Ovary (tissue), 9 donors: ENCODE results near the gene MB. TPM values are rescaled to one million over a fixed set of nuclear protein-coding genes. Genes with fewer than 3 reads are reported as not detected.

Experiments used
- DNase-seq, 5 donors: peaks; one replicate each; pipeline ENCODE4 v3.0.0-alpha.2; 2019 to 2020
- H3K27ac ChIP-seq, 2 donors: fragments of 200-600 bp; one replicate each; pipeline versions ENCODE4 v1.5.1 to v1.8.0; 2019 to 2022
- H3K27me3 ChIP-seq: fragments of 200-600 bp; one replicate; pipeline ENCODE4 v1.8.0; 2022
- H3K36me3 ChIP-seq: fragments of 200-600 bp; sonication (generic); one replicate; pipeline ENCODE4 v1.5.1; 2019
- H3K4me1 ChIP-seq: one replicate; pipeline ENCODE4 v1.8.1; 2013; ENCODE audit warnings: mild to moderate bottlenecking, moderate library complexity; ENCODE audit not compliant: insufficient read depth
- H3K4me3 ChIP-seq: fragments of 200-600 bp; sonication (generic); one replicate; pipeline ENCODE4 v1.5.1; 2017
- H3K9me3 ChIP-seq, 2 donors: fragments of 200-600 bp in 1 of 2; sonication (generic) in 1 of 2; one replicate each; pipeline versions ENCODE4 v1.5.1 to v1.8.1; 2013 to 2019; ENCODE audit warnings: mild to moderate bottlenecking in 1 of 2, moderate library complexity in 1 of 2
- EP300 ChIP-seq: sonication (generic); formaldehyde crosslinking; IDR thresholded peaks from one replicate; pipeline ENCODE4 v1.6.1; 2017; ENCODE audit warnings: antibody characterized with exemption
- POLR2A ChIP-seq: fragments of 450-650 bp; IDR thresholded peaks from one replicate; pipeline ENCODE4 v1.6.1; 2017; ENCODE audit warnings: antibody characterized with exemption, mild to moderate bottlenecking, moderate library complexity
- WGBS, 3 donors: extraction: QIAGEN DNeasy Blood & Tissue Kit in 1 of 3; methylation state at CpG; one replicate each; pipeline versions ENCODE4 v1.1.5 to v1.1.7; 2013 to 2017; 5-methylcytosine and 5-hydroxymethylcytosine counted together
- intact Hi-C, 4 donors: fragments of 100-400 bp; cut with DNase I; formaldehyde crosslinking; loops; one replicate each; pipeline versions ENCODE4 v1.11.0 to v1.15.1; 2022 to 2023
- polyA plus RNA-seq, 2 donors: library from polyadenylated mRNA; stranded (reverse); fragments of 200-250 nt in 1 of 2; fragments of 350-450 nt in 1 of 2; fragmentation: Illumina TruSeq in 1 of 2; extraction: RNeasy Lipid Tissue Mini Kit (QIAGEN cat#74804) in 1 of 2; gene quantifications; one replicate each; pipeline ENCODE4 v1.2.3, GENCODE V29; 2013 to 2014
- total RNA-seq, 7 donors: library from RNA; depleted of rRNA in 2 of 7; stranded (reverse); fragments of >200 nt in 2 of 7; fragmentation: NEBNext Ultra II Directional in 3 of 7; extraction: Animal tissue kit (Norgen Biotek cat#: 25700) in 3 of 7; gene quantifications; one replicate each; pipeline versions ENCODE4 v1.1.0 to v1.2.4, GENCODE V29; 2016 to 2023
- TF ChIP-seq, protein P1 (sequence below), 3 donors: fragments of 450-650 bp in 2 of 3; fragments of 200-600 bp in 1 of 3; IDR thresholded peaks; one replicate each; pipeline versions ENCODE4 v1.5.1 to v1.8.0; 2016 to 2022; ENCODE audit warnings: antibody characterized with exemption in 3 of 3, mild to moderate bottlenecking in 1 of 3
- donor health status: DM: no; HTN: no; CAD: no; lungs with moderate emphysema.
- donor health status: DM: no; HTN: no; CAD: no.
- donor health status: Bipolar disorder and iron deficiency.
- donor health status: DM: yes; HTN: yes; CAD: no.
- donor health status: DM: no; HTN: no; CAD: no.
- donor health status: DM: yes; HTN: yes; CAD: no.

Gene MB
- total and polyA plus RNA-seq, 9 donors: 1.3 to 3.0 (median 1.9) TPM; not detected in 3

DNA sequence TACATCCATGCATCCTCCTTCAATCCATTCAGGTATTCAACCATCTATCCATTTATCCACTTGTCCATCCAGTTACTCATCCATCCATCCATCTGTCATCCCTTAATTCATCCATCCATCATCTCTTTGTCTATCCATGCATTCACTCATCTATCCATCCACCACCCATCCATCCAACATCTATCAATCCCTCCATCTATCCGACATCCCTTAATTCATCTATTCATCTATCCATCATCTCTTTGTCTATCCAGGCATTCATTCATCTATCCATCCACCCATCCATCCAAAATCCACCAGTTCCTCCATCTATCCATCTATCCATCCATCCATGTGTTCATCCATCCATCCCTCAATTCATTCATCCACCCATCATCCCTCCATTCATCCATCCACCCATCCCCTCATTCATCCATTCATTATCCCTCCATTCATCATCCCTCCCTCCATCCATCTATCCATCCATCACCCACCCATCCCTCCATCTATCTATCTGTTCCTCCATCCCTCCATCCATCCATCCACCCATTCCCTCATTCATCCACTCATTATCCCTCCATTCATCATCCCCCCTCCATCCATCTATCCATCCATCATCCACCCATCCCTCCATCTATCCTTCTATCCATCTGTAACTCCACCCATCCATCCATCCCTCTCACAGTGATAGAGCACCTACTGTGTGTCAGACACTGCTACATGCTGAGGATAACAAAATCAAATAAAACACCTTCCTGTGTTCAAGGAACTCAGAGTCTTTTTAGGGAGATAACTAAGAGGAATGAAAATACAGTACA is 1.5 kb upstream of the MB start:
- Histone ChIP-seq H3K36me3 (no peaks in the 10 kb centered on the region), H3K4me1 (peaks cover 3% of the 10 kb centered on the region), H3K27me3 (no peaks in the 10 kb centered on the region), H3K27ac (no peak overlapping the region), H3K4me3 (no peak overlapping the region), H3K9me3 (no peaks in the 10 kb centered on the region)
- intact Hi-C loops: loop anchor here in 1 of 4 donors (10.0 kb wide), 1 partner anchor 184 kb away; no protein-coding TSS in a partner anchor
- WGBS, 3 donors: 97 to 100% (median 98%) methylated on average over 1 of the region's 1 CpG
- TF ChIP-seq POLR2A (no peak), EP300 (no peak)
- TF ChIP-seq, protein P1, sequence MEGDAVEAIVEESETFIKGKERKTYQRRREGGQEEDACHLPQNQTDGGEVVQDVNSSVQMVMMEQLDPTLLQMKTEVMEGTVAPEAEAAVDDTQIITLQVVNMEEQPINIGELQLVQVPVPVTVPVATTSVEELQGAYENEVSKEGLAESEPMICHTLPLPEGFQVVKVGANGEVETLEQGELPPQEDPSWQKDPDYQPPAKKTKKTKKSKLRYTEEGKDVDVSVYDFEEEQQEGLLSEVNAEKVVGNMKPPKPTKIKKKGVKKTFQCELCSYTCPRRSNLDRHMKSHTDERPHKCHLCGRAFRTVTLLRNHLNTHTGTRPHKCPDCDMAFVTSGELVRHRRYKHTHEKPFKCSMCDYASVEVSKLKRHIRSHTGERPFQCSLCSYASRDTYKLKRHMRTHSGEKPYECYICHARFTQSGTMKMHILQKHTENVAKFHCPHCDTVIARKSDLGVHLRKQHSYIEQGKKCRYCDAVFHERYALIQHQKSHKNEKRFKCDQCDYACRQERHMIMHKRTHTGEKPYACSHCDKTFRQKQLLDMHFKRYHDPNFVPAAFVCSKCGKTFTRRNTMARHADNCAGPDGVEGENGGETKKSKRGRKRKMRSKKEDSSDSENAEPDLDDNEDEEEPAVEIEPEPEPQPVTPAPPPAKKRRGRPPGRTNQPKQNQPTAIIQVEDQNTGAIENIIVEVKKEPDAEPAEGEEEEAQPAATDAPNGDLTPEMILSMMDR (IDR thresholded peaks at IDR 0.05): no peak
- DNase-seq: no peak

DNA sequence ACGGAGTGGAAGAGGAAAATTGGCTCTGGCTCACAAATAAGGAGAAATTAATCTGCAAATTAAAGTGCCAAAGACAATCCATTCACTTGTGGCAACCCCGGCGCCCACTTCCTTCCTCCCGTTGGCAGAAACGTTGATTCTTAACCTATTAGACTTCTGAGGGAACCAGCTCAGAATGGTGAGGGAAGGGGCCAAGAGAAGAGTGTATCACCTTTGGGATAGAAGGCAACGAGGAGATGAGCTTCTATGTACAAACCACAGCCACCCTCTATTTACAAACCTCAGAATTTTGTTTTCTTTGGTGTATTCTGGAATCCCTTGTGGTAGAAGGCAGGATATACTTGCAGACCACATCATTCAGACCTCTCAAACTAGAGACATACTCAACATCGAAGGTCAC is 1.1 kb downstream of the MB start:
- intact Hi-C loops: loop anchor here in 1 of 4 donors (10.0 kb wide), 1 partner anchor 181 kb away; no protein-coding TSS in a partner anchor
- H3K36me3 ChIP-seq: no peaks in the 10 kb centered on the region
- no peaks in the 10 kb centered on the region for H3K27me3 ChIP-seq
- H3K4me1 ChIP-seq: peaks cover 6% of the 10 kb centered on the region
- 82 to 86% (median 85%) methylated on average over 7 of the region's 7 CpGs for WGBS, 3 donors
- TF ChIP-seq EP300 (no peak), POLR2A (no peak)
- TF ChIP-seq, protein P1 (IDR thresholded peaks at IDR 0.05): no peak
- H3K27ac ChIP-seq: no peak overlapping the region
- no peak for DNase-seq
- H3K4me3 ChIP-seq: no peak overlapping the region
- no peaks in the 10 kb centered on the region for H3K9me3 ChIP-seq

- no peaks in the 10 kb centered on the region for H3K9me3 ChIP-seq
- peaks cover 6% of the 10 kb centered on the region for H3K4me1 ChIP-seq
- peak in 1 of 5 donors; percentile 28 for DNase-seq
- no peaks in the 10 kb centered on the region for H3K27me3 ChIP-seq
- no peaks in the 10 kb centered on the region for H3K36me3 ChIP-seq
- no peak overlapping the region for H3K4me3 ChIP-seq
- H3K27ac ChIP-seq: peak overlapping the region in 1 of 2 donors; percentile 33
- intact Hi-C loops: loop anchor here in 1 of 4 donors (10.0 kb wide), 1 partner anchor 180 kb away; no protein-coding TSS in a partner anchor
- 48 to 69% (median 56%) methylated on average over 6 of the region's 6 CpGs for WGBS, 3 donors
- TF ChIP-seq, protein P1 (IDR thresholded peaks at IDR 0.05): no peak
- TF ChIP-seq EP300: no peak
- TF ChIP-seq POLR2A: no peak
Observed at GRCh38 chr22:35615156-35615555, 2.0 kb downstream of the MB start.

DNA sequence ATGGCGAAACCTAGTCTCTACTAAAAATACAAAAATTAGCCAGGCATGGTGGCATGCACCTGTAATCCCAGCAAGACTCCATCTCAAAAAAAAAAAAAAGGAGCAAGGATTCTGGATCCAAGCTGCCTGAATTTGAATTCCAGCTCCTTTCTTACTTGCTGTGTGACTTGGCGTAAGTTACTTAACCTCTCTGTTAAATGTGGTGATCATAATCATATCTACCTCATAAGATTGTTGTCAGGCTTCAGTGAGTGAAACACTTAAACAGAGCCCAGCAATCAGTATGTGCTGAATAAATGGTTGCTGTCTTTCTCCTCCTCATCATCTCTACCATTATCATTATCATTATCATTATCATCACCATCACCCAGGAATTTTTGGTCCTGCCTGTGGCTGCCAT is 2.7 kb downstream of the MB start:
- Histone ChIP-seq H3K4me3 (no peak overlapping the region), H3K36me3 (no peaks in the 10 kb centered on the region), H3K9me3 (no peaks in the 10 kb centered on the region), H3K27ac (peak overlapping the region in 1 of 2 donors; percentile 33), H3K27me3 (no peaks in the 10 kb centered on the region), H3K4me1 (peaks cover 6% of the 10 kb centered on the region)
- WGBS, 3 donors: 94 to 99% (median 98%) methylated on average over 2 of the region's 2 CpGs
- TF ChIP-seq, protein P1 (IDR thresholded peaks at IDR 0.05): no peak
- TF ChIP-seq POLR2A (no peak), EP300 (no peak)
- no peak for DNase-seq
- intact Hi-C loops: loop anchor here in 1 of 4 donors (10.0 kb wide), 1 partner anchor 180 kb away; no protein-coding TSS in a partner anchor
